Suprapubic skin (tissue), 4 donors: ENCODE data around the gene CLDN18.

Experiments used
- EP300 ChIP-seq: sonication (generic); formaldehyde crosslinking; IDR thresholded peaks from one replicate; pipeline ENCODE4 v1.6.1; 2017; ENCODE audit warnings: antibody characterized with exemption
- POLR2A ChIP-seq, 2 donors: fragments of 450-650 bp; IDR thresholded peaks; one replicate each; pipeline ENCODE4 v1.6.1; 2017; ENCODE audit warnings: antibody characterized with exemption in 2 of 2, mild to moderate bottlenecking in 2 of 2, moderate library complexity in 2 of 2
- POLR2AphosphoS5 ChIP-seq, 3 donors: sonication (generic); formaldehyde crosslinking; IDR thresholded peaks; one replicate each; pipeline ENCODE4 v1.6.1; 2017; ENCODE audit warnings: antibody characterized with exemption in 3 of 3
- TF ChIP-seq, protein P1 (sequence below), 2 donors: fragments of 200-600 bp in 1 of 2; fragments of 450-650 bp in 1 of 2; sonication (generic) in 1 of 2; IDR thresholded peaks; one replicate each; pipeline ENCODE4 v1.5.1; 2016 to 2019; ENCODE audit warnings: antibody characterized with exemption in 2 of 2, mild to moderate bottlenecking in 1 of 2, moderate library complexity in 1 of 2

DNA sequence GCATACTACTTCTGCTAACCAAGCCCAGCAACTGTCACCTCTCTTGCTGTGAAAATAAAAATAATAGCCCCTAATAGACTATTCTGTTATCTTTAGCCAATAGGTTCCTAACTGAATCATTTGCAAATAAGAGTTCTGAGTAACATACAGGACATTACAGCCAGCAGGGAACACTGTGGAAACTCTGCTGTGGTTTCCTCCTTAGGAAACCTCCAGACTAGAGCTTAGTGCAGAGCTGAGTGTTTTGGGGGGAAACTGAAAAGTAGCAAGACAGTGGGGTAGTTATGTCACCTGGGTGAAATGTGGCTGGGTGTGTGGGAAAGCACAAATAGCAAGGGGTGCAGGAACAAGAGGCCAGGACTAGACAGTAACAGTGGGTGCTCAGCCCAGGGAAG is 73.0 kb downstream of the CLDN18 start:
- TF ChIP-seq POLR2AphosphoS5 (IDR thresholded peaks at IDR 0.05) (no peak), POLR2A (IDR thresholded peaks at IDR 0.05) (no peak), EP300 (no peak)
- TF ChIP-seq, protein P1, sequence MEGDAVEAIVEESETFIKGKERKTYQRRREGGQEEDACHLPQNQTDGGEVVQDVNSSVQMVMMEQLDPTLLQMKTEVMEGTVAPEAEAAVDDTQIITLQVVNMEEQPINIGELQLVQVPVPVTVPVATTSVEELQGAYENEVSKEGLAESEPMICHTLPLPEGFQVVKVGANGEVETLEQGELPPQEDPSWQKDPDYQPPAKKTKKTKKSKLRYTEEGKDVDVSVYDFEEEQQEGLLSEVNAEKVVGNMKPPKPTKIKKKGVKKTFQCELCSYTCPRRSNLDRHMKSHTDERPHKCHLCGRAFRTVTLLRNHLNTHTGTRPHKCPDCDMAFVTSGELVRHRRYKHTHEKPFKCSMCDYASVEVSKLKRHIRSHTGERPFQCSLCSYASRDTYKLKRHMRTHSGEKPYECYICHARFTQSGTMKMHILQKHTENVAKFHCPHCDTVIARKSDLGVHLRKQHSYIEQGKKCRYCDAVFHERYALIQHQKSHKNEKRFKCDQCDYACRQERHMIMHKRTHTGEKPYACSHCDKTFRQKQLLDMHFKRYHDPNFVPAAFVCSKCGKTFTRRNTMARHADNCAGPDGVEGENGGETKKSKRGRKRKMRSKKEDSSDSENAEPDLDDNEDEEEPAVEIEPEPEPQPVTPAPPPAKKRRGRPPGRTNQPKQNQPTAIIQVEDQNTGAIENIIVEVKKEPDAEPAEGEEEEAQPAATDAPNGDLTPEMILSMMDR (IDR thresholded peaks at IDR 0.05): no peak
